Pancreas (tissue), 10 donors: ENCODE measurements around the gene GPR143. TPM values are rescaled to one million over a fixed set of nuclear protein-coding genes. Genes with fewer than 3 reads are reported as not detected.
"Not testable (repeated sequence)": the region's sequence is repeated elsewhere in the genome, so short reads cannot be mapped to it uniquely, and the experiment has no call there.

Experiments used
- ATAC-seq, 4 donors: fragments of 200-7000 bp; cut with Tn5 transposase; one replicate each; pipeline versions ENCODE4 v1.8.0 to v1.9.1; 2020; ENCODE audit warnings: mild to moderate bottlenecking in 4 of 4, moderate library complexity in 4 of 4
- DNase-seq, 6 donors: peaks; one replicate each; pipeline ENCODE4 v3.0.0-alpha.2; 2020
- FAIRE-seq: peaks from 2 replicates; lab custom pipeline; 2012; peaks lifted over from hg19 to GRCh38; lab: Jason Lieb, UNC
- H3K27ac ChIP-seq, 4 donors: fragments of 200-600 bp; sonication (generic); 1 replicate in 3 of 4; 2 replicates in 1 of 4; pipeline versions ENCODE4 v1.5.0 to v1.8.0; 2020
- H3K27me3 ChIP-seq, 4 donors: fragments of 200-600 bp; one replicate each; pipeline ENCODE4 v1.8.0; 2021
- H3K36me3 ChIP-seq, 3 donors: fragments of 200-600 bp; sonication (generic) in 1 of 3; one replicate each; pipeline versions ENCODE4 v1.5.0 to v1.8.0; 2020 to 2021
- H3K4me1 ChIP-seq, 3 donors: fragments of 200-600 bp; one replicate each; pipeline ENCODE4 v1.8.0; 2021
- H3K4me3 ChIP-seq, 4 donors: fragments of 200-600 bp; sonication (generic) in 2 of 4; one replicate each; pipeline versions ENCODE4 v1.5.0 to v1.8.0; 2020 to 2021
- H3K9me3 ChIP-seq, 4 donors: fragments of 200-600 bp; one replicate each; pipeline ENCODE4 v1.8.0; 2021
- CTCF ChIP-seq, 4 donors: fragments of 200-600 bp; sonication (generic) in 3 of 4; IDR thresholded peaks; one replicate each; pipeline versions ENCODE4 v1.5.0 to v1.8.0; 2021; ENCODE audit warnings: antibody characterized with exemption in 4 of 4
- WGBS, 2 donors: extraction: QIAGEN DNeasy Blood & Tissue Kit; methylation state at CpG; one replicate each; pipeline ENCODE4 v1.1.7; 2013; 5-methylcytosine and 5-hydroxymethylcytosine counted together
- intact Hi-C, 3 donors: fragments of 100-400 bp; cut with DNase I; formaldehyde crosslinking; loops; one replicate each; pipeline versions ENCODE4 v1.11.1 to v1.14.2; 2022
- polyA plus RNA-seq, 2 donors: library from polyadenylated mRNA; stranded (reverse); fragments of 200-250 nt; gene quantifications; one replicate each; pipeline ENCODE4 v1.2.3, GENCODE V29; 2013
- total RNA-seq, 6 donors: library from RNA; stranded (reverse); fragmentation: NEBNext Ultra II Directional in 4 of 6; extraction: Animal tissue kit (Norgen Biotek cat#: 25700) in 4 of 6; gene quantifications; one replicate each; pipeline versions ENCODE4 v1.2.1 to v1.2.4, GENCODE V29; 2021 to 2023
- donor health status: healthy with polysubstance abuse.
- donor health status: DM: no; HTN: no; CAD: no; lungs with moderate emphysema.
- donor health status: DM: no; HTN: no; CAD: no.
- donor health status: control.
- donor health status: control.
- donor health status: Bipolar disorder and iron deficiency.
- donor health status: DM: yes; HTN: yes; CAD: no.
- donor health status: DM: no; HTN: no; CAD: no.
- donor health status: DM: no; HTN: no; CAD: no.
- donor health status: DM: yes; HTN: yes; CAD: no.

GPR143 gene
- total RNA-seq (1 to 10 TPM in 3 of 6 donors, under 1 TPM in 3; 0.60 to 1.9 (median 0.92) TPM), polyA plus RNA-seq (1 to 10 TPM; 1.1 to 1.9 TPM)

- intact Hi-C loops: no loop called here
- ATAC-seq (peak in 1 of 4 donors; percentile 9), FAIRE-seq (no peak), DNase-seq (peak in 2 of 6 donors; percentile 52 to 54)
- 24 to 30% methylated on average over 23 to 26 of the region's 26 CpGs for WGBS, 2 donors
- H3K4me1 ChIP-seq: no peaks in the 10 kb centered on the region
- no peaks in the 10 kb centered on the region for H3K9me3 ChIP-seq
- no peak for TF ChIP-seq CTCF (IDR thresholded peaks at IDR 0.05)
- no peak within 1 kb of the TSS for H3K27ac ChIP-seq
- peaks cover 0 to 6% (median 4%) of the 10 kb centered on the region in 4 donors for H3K27me3 ChIP-seq
- no peaks in the 10 kb centered on the region for H3K36me3 ChIP-seq
- H3K4me3 ChIP-seq: peak within 1 kb of the TSS in 1 of 4 donors; percentile 3
These were observed at the start of gene GPR143 for GRCh38 chrX:9765737-9766097. Gene GPR143 (minus strand): TSS chrX:9765847. CDS start chrX:9765817, 30 bp downstream.

- H3K36me3 ChIP-seq, H3K4me3 ChIP-seq, FAIRE-seq, H3K27me3 ChIP-seq, DNase-seq, intact Hi-C loops, H3K9me3 ChIP-seq, H3K27ac ChIP-seq, ATAC-seq, H3K4me1 ChIP-seq: not testable (repeated sequence)
- WGBS, 2 donors: 96 to 97% methylated on average over 3 of the region's 3 CpGs
These were observed 45.4 kb upstream of the GPR143 start for GRCh38 chrX:9811086-9811485.

DNA sequence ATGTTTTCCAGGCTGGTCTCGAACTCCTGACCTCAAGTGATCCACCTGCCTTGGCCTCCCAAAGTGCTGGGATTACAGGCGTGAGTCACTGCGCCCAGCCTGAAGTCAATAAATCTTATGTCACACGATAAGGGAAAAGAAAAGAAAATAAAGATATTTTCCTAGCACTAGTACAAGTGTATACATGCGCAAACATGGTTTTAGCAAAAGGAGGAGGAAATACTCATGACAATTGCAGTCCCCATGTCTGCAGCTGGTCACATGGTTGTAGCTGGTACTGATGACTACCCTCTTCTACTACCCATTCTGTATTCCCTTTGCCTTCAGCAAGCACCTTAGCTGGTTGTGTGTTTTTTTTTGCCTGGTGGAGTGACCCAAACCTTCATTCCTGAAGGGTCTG, 44.2 kb upstream of the GPR143 start:
- intact Hi-C loops, H3K4me3 ChIP-seq, H3K27ac ChIP-seq, ATAC-seq, DNase-seq, H3K36me3 ChIP-seq, FAIRE-seq, H3K9me3 ChIP-seq, H3K27me3 ChIP-seq, H3K4me1 ChIP-seq: not testable (repeated sequence)
- 81 to 86% methylated on average over 5 of the region's 5 CpGs for WGBS, 2 donors

DNA sequence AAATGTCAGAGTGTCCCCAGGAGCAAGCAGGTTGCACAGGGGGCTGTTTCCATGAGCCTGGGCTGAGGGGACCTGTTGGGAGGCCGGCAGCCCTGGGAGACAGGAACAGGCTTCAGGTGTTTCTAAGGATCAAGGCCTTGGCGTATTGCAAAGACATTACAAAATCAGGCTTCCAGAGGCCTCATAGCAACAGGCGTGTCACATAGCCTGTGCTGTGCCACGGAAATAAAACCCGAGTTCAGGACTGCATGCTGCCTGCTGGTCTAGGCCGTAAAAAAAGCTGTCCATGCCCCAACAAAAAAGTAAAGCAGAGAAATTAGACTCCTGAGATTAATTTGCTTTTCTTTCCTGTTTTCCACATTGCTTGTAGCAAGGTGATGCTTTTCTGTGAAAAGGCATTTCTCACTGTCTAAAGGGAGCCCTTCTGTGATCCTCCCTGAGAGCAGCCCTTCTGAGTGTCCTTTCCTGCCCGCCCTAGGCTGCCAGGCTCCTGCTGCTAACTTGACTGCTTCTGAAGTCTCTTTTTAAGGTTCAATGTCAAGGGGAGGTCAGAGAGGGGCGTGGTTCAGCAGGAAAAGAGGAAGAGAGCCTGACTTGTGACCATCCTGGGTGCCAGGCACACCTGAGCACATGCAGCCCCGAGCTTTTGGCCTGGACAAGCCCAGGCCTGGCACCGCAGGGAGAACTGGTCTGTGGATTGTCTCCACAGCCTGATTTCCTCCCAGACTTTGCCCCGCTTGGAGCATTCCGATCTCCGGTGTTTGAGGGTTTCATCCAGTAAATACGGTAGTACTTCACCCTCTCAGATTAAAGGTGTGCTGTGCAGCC, 41.9 kb upstream of the GPR143 start:
- no peak overlapping the region for H3K4me3 ChIP-seq
- ATAC-seq (peak in 2 of 4 donors; percentile 36 to 60), DNase-seq (no peak), FAIRE-seq (no peak)
- WGBS, 2 donors: 56 to 71% methylated on average over 14 of the region's 14 CpGs
- intact Hi-C loops: no loop called here
- H3K27ac ChIP-seq: no peak overlapping the region
- H3K4me1 ChIP-seq: no peaks in the 10 kb centered on the region
- TF ChIP-seq CTCF (IDR thresholded peaks at IDR 0.05): no peak
- no peaks in the 10 kb centered on the region for H3K9me3 ChIP-seq
- no peaks in the 10 kb centered on the region for H3K27me3 ChIP-seq
- no peaks in the 10 kb centered on the region for H3K36me3 ChIP-seq

GRCh38 chrX:9805956-9806355, 40.3 kb upstream of the GPR143 start:
- Histone ChIP-seq H3K4me3 (no peak overlapping the region), H3K27me3 (no peaks in the 10 kb centered on the region), H3K36me3 (no peaks in the 10 kb centered on the region), H3K27ac (no peak overlapping the region), H3K4me1 (no peaks in the 10 kb centered on the region), H3K9me3 (no peaks in the 10 kb centered on the region)
- FAIRE-seq (no peak), DNase-seq (no peak), ATAC-seq (no peak)
- TF ChIP-seq CTCF (IDR thresholded peaks at IDR 0.05): no peak
- 91 to 99% methylated on average over 7 of the region's 7 CpGs for WGBS, 2 donors
- intact Hi-C loops: no loop called here

DNA sequence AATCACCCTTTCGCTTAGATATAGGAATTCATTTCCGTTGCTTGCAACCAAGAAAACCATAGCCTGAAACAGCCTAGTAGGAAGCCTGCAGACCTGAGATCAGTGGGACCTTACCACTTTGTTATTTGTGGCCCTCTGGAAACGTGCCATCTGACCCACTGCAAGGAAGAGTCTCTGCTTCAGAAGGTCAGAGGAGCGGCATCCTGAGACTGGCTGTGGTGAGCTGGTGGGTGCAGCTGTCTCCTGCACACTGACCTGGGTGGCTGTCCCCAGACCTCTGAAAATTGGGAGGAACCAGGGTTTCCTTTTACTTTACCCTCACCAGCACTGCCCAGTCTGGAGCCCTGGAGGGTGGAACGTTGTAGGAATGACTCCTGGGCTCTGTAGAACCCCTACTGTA, 38.8 kb upstream of the GPR143 start:
- Histone ChIP-seq H3K9me3 (no peaks in the 10 kb centered on the region), H3K36me3 (no peaks in the 10 kb centered on the region), H3K4me3 (no peak overlapping the region), H3K27me3 (no peaks in the 10 kb centered on the region), H3K27ac (no peak overlapping the region), H3K4me1 (no peaks in the 10 kb centered on the region)
- ATAC-seq (no peak), FAIRE-seq (no peak), DNase-seq (no peak)
- intact Hi-C loops: no loop called here
- no peak for TF ChIP-seq CTCF (IDR thresholded peaks at IDR 0.05)
- WGBS, 2 donors: 72 to 93% methylated on average over 5 of the region's 5 CpGs
